H9 (cell line): ENCODE measurements around the gene PDZD4. TPM values are rescaled to one million over a fixed set of nuclear protein-coding genes. Genes with fewer than 3 reads are reported as not detected.

Experiments used
- DNase-seq: peaks from one replicate; pipeline ENCODE4 v3.0.0-alpha.2; 2017
- H2AFZ ChIP-seq: one replicate; pipeline ENCODE4 v1.6.1; 2013; ENCODE audit warnings: mild to moderate bottlenecking, low read length, control low read depth, moderate library complexity
- H2AK5ac ChIP-seq: 2 replicates; pipeline ENCODE4 v1.6.1; 2013; ENCODE audit warnings: low read length, control low read depth, mixed read lengths; ENCODE audit not compliant: insufficient read length
- H2BK120ac ChIP-seq: one replicate; pipeline ENCODE4 v1.6.1; 2013; ENCODE audit warnings: low read depth, mild to moderate bottlenecking, low read length, control low read depth, inconsistent platforms; ENCODE audit not compliant: poor library complexity, severe bottlenecking
- H2BK12ac ChIP-seq: 2 replicates; pipeline ENCODE4 v1.6.1; 2013; ENCODE audit warnings: low read length, control low read depth, mixed read lengths, low read depth; ENCODE audit not compliant: insufficient read length
- H2BK15ac ChIP-seq: 2 replicates; pipeline ENCODE4 v1.6.1; 2013; ENCODE audit warnings: low read depth, low read length, control low read depth
- H2BK20ac ChIP-seq: one replicate; pipeline ENCODE4 v1.6.1; 2013; ENCODE audit warnings: low read depth, mild to moderate bottlenecking, low read length, control low read depth, inconsistent platforms; ENCODE audit not compliant: poor library complexity, severe bottlenecking
- H2BK5ac ChIP-seq: 2 replicates; pipeline ENCODE4 v1.6.1; 2013; ENCODE audit warnings: low read length, control low read depth, mixed read lengths; ENCODE audit not compliant: insufficient read length
- H3K14ac ChIP-seq: 2 replicates; pipeline ENCODE4 v1.6.1; 2013; ENCODE audit warnings: low read length, control low read depth; ENCODE audit not compliant: insufficient read depth
- H3K18ac ChIP-seq: 2 replicates; pipeline ENCODE4 v1.6.1; 2013; ENCODE audit warnings: low read depth, mild to moderate bottlenecking, mixed read lengths, low read length, control low read depth; ENCODE audit not compliant: insufficient read length
- H3K23ac ChIP-seq: 2 replicates; pipeline ENCODE4 v1.6.1; 2013; ENCODE audit warnings: low read length, control low read depth, mixed read lengths, low read depth; ENCODE audit not compliant: insufficient read length
- H3K23me2 ChIP-seq: 2 replicates; pipeline ENCODE4 v1.6.1; 2013; ENCODE audit warnings: low read depth, mild to moderate bottlenecking, mixed read lengths, low read length, control low read depth; ENCODE audit not compliant: insufficient read length, poor library complexity, severe bottlenecking
- H3K27ac ChIP-seq: 2 replicates; pipeline ENCODE4 v1.5.1; 2013; ENCODE audit warnings: low read length, control low read depth, mixed read lengths, low read depth; ENCODE audit not compliant: insufficient read length
- H3K27me3 ChIP-seq: 2 replicates; pipeline ENCODE4 v1.6.1; 2013; ENCODE audit warnings: low read length, control low read depth, inconsistent platforms; ENCODE audit not compliant: insufficient read depth
- H3K4ac ChIP-seq: 2 replicates; pipeline ENCODE4 v1.6.1; 2013; ENCODE audit warnings: low read depth, mild to moderate bottlenecking, control low read depth, inconsistent platforms, low read length, moderate library complexity
- H3K4me1 ChIP-seq: 2 replicates; pipeline ENCODE4 v1.6.1; 2013; ENCODE audit warnings: low read length, control low read depth, inconsistent platforms; ENCODE audit not compliant: insufficient read depth
- H3K4me2 ChIP-seq: 2 replicates; pipeline ENCODE4 v1.6.1; 2013; ENCODE audit warnings: low read length, control low read depth, mixed read lengths; ENCODE audit not compliant: insufficient read length, insufficient read depth
- H3K56ac ChIP-seq: 2 replicates; pipeline ENCODE4 v1.6.1; 2013; ENCODE audit warnings: low read depth, mild to moderate bottlenecking, mixed read lengths, low read length, control low read depth; ENCODE audit not compliant: insufficient read length
- H3K79me1 ChIP-seq: 2 replicates; pipeline ENCODE4 v1.6.1; 2013; ENCODE audit warnings: low read depth, mild to moderate bottlenecking, moderate library complexity, low read length, control low read depth, inconsistent platforms; ENCODE audit not compliant: insufficient read depth, poor library complexity, severe bottlenecking
- H3K79me2 ChIP-seq: 2 replicates; pipeline ENCODE4 v1.6.1; 2013; ENCODE audit warnings: low read length, control low read depth, inconsistent platforms; ENCODE audit not compliant: insufficient read depth
- H3K9ac ChIP-seq: 2 replicates; pipeline ENCODE4 v1.6.1; 2013; ENCODE audit warnings: low read length, control low read depth, mixed read lengths; ENCODE audit not compliant: insufficient read length; ENCODE audit errors: extremely low read depth
- H3K9me3 ChIP-seq: one replicate; pipeline ENCODE4 v1.6.1; 2013; ENCODE audit warnings: low read depth, low read length, inconsistent platforms; ENCODE audit not compliant: control insufficient read depth
- H3T11ph ChIP-seq: one replicate; pipeline ENCODE4 v1.6.1; 2013; ENCODE audit warnings: mild to moderate bottlenecking, low read length, control low read depth, inconsistent platforms
- H4K20me1 ChIP-seq: one replicate; pipeline ENCODE4 v1.6.1; 2013; ENCODE audit not compliant: control insufficient read depth, insufficient read length, insufficient read depth
- H4K5ac ChIP-seq: 2 replicates; pipeline ENCODE4 v1.6.1; 2013; ENCODE audit warnings: low read depth, mild to moderate bottlenecking, mixed read lengths, low read length, control low read depth; ENCODE audit not compliant: insufficient read length
- H4K8ac ChIP-seq: replicated peaks from 2 replicates; pipeline ENCODE4 v1.6.1; 2013; ENCODE audit warnings: low read length, control low read depth, mixed read lengths, low read depth; ENCODE audit not compliant: insufficient read length
- H4K91ac ChIP-seq: 2 replicates; pipeline ENCODE4 v1.6.1; 2013; ENCODE audit warnings: low read depth, mild to moderate bottlenecking, moderate library complexity, mixed read lengths, low read length, control low read depth; ENCODE audit not compliant: insufficient read length
- H3K27ac Mint-ChIP-seq, 3 experiments: 2 replicates in 2 of 3; 3 replicates in 1 of 3; pipeline ENCODE4 v1.8.0; 2020 to 2021; ENCODE audit warnings: mixed read lengths in 3 of 3, mild to moderate bottlenecking in 1 of 3, moderate library complexity in 1 of 3
- H3K27me3 Mint-ChIP-seq: 2 replicates; pipeline ENCODE4 v1.8.0; 2021; ENCODE audit warnings: low read depth, mild to moderate bottlenecking, moderate library complexity, mixed read lengths
- H3K36me3 Mint-ChIP-seq, 3 experiments: 2 replicates in 2 of 3; 3 replicates in 1 of 3; pipeline ENCODE4 v1.8.0; 2020 to 2021; ENCODE audit warnings: low read depth in 3 of 3, mixed read lengths in 3 of 3; ENCODE audit not compliant: insufficient read depth in 1 of 3
- H3K4me1 Mint-ChIP-seq, 2 experiments: 2 replicates each; pipeline ENCODE4 v1.8.0; 2020; ENCODE audit warnings: mixed read lengths in 2 of 2
- H3K4me3 Mint-ChIP-seq, 2 experiments: 2 replicates in 1 of 2; 3 replicates in 1 of 2; pipeline ENCODE4 v1.8.0; 2020 to 2021; ENCODE audit warnings: mild to moderate bottlenecking in 2 of 2, mixed read lengths in 2 of 2, moderate library complexity in 1 of 2
- H3K9me3 Mint-ChIP-seq, 2 experiments: 2 replicates in 1 of 2; 3 replicates in 1 of 2; pipeline ENCODE4 v1.8.0; 2020; ENCODE audit warnings: mild to moderate bottlenecking in 2 of 2, mixed read lengths in 2 of 2, moderate library complexity in 1 of 2
- CTCF ChIP-seq: fragments of 200-600 bp; sonication (generic); conservative IDR thresholded peaks from 3 replicates; pipeline ENCODE4 v1.8.0; 2021; ENCODE audit warnings: antibody characterized with exemption, mild to moderate bottlenecking
- WGBS: extraction: QIAGEN DNeasy Blood & Tissue Kit; methylation state at CpG from one replicate; pipeline ENCODE4 v1.1.7; 2013; ENCODE audit warnings: missing lambda C conversion rate, low lambda C conversion rate, mixed read lengths; ENCODE audit not compliant: insufficient read length; ENCODE audit errors: extremely low coverage; 5-methylcytosine and 5-hydroxymethylcytosine counted together
- total RNA-seq: library from RNA; stranded (reverse); gene quantifications from 2 replicates; pipeline ENCODE4 v1.2.1, GENCODE V29; 2021

The PDZD4 gene
- total RNA-seq, 1 experiment from 2014 or later, result 110 TPM

- no peaks in the 10 kb centered on the region for H3K23me2 ChIP-seq
- H3K4me1 ChIP-seq, result no peaks in the 10 kb centered on the region
- H3K27me3 ChIP-seq, result no peaks in the 10 kb centered on the region
- H3K9me3 Mint-ChIP-seq, result peaks cover 22 to 52% of the 10 kb centered on the region in 2 experiments
- H2BK12ac ChIP-seq, result no peak overlapping the region
- no peak overlapping the region for H3K18ac ChIP-seq
- H3K27ac ChIP-seq, result no peak overlapping the region
- H2BK15ac ChIP-seq, result no peak overlapping the region
- no peak overlapping the region for H2BK20ac ChIP-seq
- H4K8ac ChIP-seq, result no peak overlapping the region
- H3K79me1 ChIP-seq, result no peaks in the 10 kb centered on the region
- H4K91ac ChIP-seq, result no peak overlapping the region
- no peaks in the 10 kb centered on the region for H4K20me1 ChIP-seq
- no peak overlapping the region for H4K5ac ChIP-seq
- TF ChIP-seq CTCF, result no peak
- DNase-seq, result peak; percentile 25
- no peak overlapping the region for H2AK5ac ChIP-seq
- no peak overlapping the region for H3K56ac ChIP-seq
- H3K36me3 Mint-ChIP-seq, result no peaks in the 10 kb centered on the region; a peak in 1 of 7 replicates
- WGBS, result no CpG with 5 or more reads among the region's 23 CpGs
- H3K4ac ChIP-seq, result no peak overlapping the region
- no peak overlapping the region for H3K27ac Mint-ChIP-seq
- H3K27me3 Mint-ChIP-seq, result peaks cover 5% of the 10 kb centered on the region; the same call in 1 of the 2 replicates
- H2BK5ac ChIP-seq, result no peak overlapping the region
- no peak overlapping the region for H3K23ac ChIP-seq
- H3K14ac ChIP-seq, result no peak overlapping the region
- H3K4me3 Mint-ChIP-seq, result no peak overlapping the region
- H3K9me3 ChIP-seq, result no peaks in the 10 kb centered on the region
- no peaks in the 10 kb centered on the region for H3K79me2 ChIP-seq
- no peak overlapping the region for H3K4me2 ChIP-seq
- no peak overlapping the region for H3K9ac ChIP-seq
- no peak overlapping the region for H3T11ph ChIP-seq
- H3K4me1 Mint-ChIP-seq, result peaks cover 2 to 6% of the 10 kb centered on the region in 2 experiments; a peak in 3 of 4 replicates
- no peak overlapping the region for H2BK120ac ChIP-seq
- no peak overlapping the region for H2AFZ ChIP-seq
Measured at GRCh38 chrX:153769158-153769864, 61.0 kb downstream of the PDZD4 start.
